Measurements from ENCODE around the gene HYAL1. TPM values are rescaled to one million over a fixed set of nuclear protein-coding genes. Genes with fewer than 3 reads are reported as not detected.
A peak's percentile ranks its signal among the peaks of the same experiment; 100 is the strongest.

The HYAL1 gene, protein sequence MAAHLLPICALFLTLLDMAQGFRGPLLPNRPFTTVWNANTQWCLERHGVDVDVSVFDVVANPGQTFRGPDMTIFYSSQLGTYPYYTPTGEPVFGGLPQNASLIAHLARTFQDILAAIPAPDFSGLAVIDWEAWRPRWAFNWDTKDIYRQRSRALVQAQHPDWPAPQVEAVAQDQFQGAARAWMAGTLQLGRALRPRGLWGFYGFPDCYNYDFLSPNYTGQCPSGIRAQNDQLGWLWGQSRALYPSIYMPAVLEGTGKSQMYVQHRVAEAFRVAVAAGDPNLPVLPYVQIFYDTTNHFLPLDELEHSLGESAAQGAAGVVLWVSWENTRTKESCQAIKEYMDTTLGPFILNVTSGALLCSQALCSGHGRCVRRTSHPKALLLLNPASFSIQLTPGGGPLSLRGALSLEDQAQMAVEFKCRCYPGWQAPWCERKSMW
- total RNA-seq (1 to 10 TPM; 1.8 to 9.3 (median 3.3) TPM), polyA plus RNA-seq (1 to 10 TPM; 3.6 to 4.4 TPM)
- long read RNA-seq, donor 1, transcript HYAL1-201 (3 exons, 2,517 nt): major isoform, 5 of 10 reads
- long read RNA-seq, donor 1, partial matches to known transcripts: 1 of 10 reads
- long read RNA-seq, donor 1, other reads (novel, unspliced or antisense): 2 of 10 reads
- long read RNA-seq, donor 2: 0 reads
- long read RNA-seq, donor 3, partial matches to known transcripts: 0 of 4 reads
- long read RNA-seq, donor 3, other reads (novel, unspliced or antisense): 1 of 4 reads

DNA sequence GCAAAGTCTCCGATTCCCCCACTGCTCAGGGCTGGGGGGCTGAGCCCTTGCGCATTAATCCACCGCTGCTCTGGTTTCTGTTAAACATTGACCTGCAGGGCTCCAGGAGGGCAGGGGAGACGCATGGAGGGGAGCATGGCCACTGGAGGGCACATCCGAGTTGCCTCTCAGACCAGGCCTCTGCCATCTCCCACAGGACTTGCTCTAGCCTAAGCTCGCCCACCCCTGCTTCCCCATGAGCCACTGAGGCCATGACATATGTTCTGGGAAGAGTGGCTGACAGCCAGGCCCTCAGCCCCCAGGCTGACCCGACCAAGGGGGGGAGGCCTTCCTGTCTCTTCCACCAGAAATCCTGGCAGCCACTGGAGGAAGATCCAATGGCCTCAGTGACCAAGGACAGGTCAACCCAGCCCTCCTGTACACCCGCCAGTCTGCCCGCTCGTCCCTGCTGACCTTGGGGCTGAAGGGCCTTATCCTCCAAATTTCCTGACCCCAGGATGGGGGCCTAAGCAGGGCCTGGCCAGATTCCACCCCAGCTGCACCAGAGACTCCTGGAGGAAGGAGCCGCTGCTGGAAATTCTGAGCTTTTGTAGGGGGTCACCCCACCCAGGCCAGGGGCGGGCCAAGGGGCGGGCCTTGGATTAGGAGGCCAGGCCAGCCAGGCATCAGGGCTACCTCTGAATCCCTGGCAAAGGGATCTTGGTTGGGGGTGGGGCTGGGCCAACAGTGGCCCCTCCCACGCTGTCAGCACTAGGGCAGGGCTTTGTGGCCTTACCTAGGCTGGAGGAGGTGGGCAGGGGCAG is at the start of gene HYAL1:
Gene HYAL1, minus strand, starts transcription at position 562 of the 803 bp plus-strand sequence. CDS start 618 bp downstream, outside the sequence.
- Histone ChIP-seq H3K4me1 (ENCODE audit: insufficient read depth) (peaks cover 13% of the 10 kb centered on the region), H3K27ac (peak within 1 kb of the TSS; percentile 45 to 60), H3K9me3 (no peaks in the 10 kb centered on the region), H3K27me3 (no peaks in the 10 kb centered on the region), H3K4me3 (no peak within 1 kb of the TSS), H3K36me3 (no peaks in the 10 kb centered on the region)
- TF ChIP-seq POLR2A (IDR thresholded peaks at IDR 0.05): no peak
- TF ChIP-seq, protein P1, sequence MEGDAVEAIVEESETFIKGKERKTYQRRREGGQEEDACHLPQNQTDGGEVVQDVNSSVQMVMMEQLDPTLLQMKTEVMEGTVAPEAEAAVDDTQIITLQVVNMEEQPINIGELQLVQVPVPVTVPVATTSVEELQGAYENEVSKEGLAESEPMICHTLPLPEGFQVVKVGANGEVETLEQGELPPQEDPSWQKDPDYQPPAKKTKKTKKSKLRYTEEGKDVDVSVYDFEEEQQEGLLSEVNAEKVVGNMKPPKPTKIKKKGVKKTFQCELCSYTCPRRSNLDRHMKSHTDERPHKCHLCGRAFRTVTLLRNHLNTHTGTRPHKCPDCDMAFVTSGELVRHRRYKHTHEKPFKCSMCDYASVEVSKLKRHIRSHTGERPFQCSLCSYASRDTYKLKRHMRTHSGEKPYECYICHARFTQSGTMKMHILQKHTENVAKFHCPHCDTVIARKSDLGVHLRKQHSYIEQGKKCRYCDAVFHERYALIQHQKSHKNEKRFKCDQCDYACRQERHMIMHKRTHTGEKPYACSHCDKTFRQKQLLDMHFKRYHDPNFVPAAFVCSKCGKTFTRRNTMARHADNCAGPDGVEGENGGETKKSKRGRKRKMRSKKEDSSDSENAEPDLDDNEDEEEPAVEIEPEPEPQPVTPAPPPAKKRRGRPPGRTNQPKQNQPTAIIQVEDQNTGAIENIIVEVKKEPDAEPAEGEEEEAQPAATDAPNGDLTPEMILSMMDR (IDR thresholded peaks at IDR 0.05): no peak
- TF ChIP-seq EP300 (IDR thresholded peaks at IDR 0.05): no peak
- whole genome bisulfite sequencing, 3 donors: 48 to 54% (median 53%) methylated on average over 12 to 14 of the region's 14 CpGs
- intact Hi-C loops (cut with DNase I): loop anchor here in 1 of 4 donors (2.0 kb wide), 1 partner anchor 18 kb away; no protein-coding TSS in a partner anchor
- peak; percentile 63 to 80 (median 69) for DNase-seq

DNA sequence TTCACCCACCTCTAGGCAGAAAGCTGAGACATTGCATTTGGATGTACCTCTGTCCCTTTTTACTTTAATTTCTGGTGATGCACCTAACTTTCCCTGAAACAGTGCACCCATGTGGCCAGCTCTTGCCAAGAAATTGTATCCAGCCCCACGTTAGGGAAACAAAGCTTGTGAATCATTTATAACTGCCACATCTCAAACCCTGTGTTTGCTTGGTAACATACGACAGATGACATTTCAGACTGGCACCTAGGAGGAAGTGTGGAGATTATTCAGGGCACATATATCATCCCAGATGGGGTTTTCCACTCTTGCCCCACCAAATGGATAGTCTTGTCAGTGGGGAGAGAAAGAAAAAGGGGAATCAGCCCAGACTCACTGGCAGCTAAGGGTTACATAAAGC is 49.4 kb upstream of the HYAL1 start:
- no peaks in the 10 kb centered on the region for H3K36me3 ChIP-seq
- 46 to 53% (median 51%) methylated on average over 2 of the region's 2 CpGs for WGBS, 3 donors
- H3K4me3 ChIP-seq: no peak overlapping the region
- no peak for DNase-seq
- intact Hi-C loops (cut with DNase I): loop anchor here in 2 of 4 donors (5.0 to 10.0 kb wide), 2 partner anchors 252 to 255 kb away; no protein-coding TSS in a partner anchor
- H3K9me3 ChIP-seq: no peaks in the 10 kb centered on the region
- H3K27me3 ChIP-seq: no peaks in the 10 kb centered on the region
- H3K27ac ChIP-seq: no peak overlapping the region
- TF ChIP-seq, protein P1 (IDR thresholded peaks at IDR 0.05): no peak
- TF ChIP-seq POLR2A (IDR thresholded peaks at IDR 0.05) (no peak), EP300 (IDR thresholded peaks at IDR 0.05) (no peak)
- H3K4me1 ChIP-seq (ENCODE audit: insufficient read depth): peaks cover 24% of the 10 kb centered on the region

DNA sequence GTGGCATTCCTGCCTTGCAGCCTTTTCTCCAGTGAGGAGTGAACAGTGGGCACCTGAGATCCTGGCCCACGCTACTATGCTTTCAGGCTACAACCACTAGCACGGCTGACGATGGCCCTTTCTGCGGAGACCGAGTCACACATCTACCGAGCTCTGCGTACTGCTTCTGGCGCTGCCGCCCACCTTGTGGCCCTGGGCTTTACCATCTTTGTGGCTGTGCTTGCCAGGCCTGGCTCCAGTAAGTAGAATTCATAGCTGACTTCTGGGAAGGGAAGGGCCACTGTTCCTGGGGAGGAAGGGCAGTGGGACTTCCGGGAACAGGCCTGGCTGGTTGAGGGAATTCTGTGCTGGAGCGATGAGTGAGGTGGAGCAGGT is 47.9 kb upstream of the HYAL1 start:
- H3K36me3 ChIP-seq: no peaks in the 10 kb centered on the region

More for the DNA sequence above, 47.9 kb upstream of the HYAL1 start:
- TF ChIP-seq EP300 (IDR thresholded peaks at IDR 0.05) (no peak), POLR2A (IDR thresholded peaks at IDR 0.05) (no peak)
- TF ChIP-seq, protein P1 (IDR thresholded peaks at IDR 0.05): no peak
- 30 to 36% (median 33%) methylated on average over 11 of the region's 11 CpGs for WGBS, 3 donors
- H3K27me3 ChIP-seq: no peaks in the 10 kb centered on the region
- peak overlapping the region; percentile 75 for H3K4me3 ChIP-seq
- H3K4me1 ChIP-seq (ENCODE audit: insufficient read depth): peaks cover 13% of the 10 kb centered on the region
- intact Hi-C loops (cut with DNase I): loop anchor here in 2 of 4 donors (5.0 to 10.0 kb wide), 2 partner anchors 253 to 256 kb away; no protein-coding TSS in a partner anchor
- peak overlapping the region in 1 of 2 donors; percentile 87 for H3K27ac ChIP-seq
- no peak for DNase-seq
- H3K9me3 ChIP-seq: no peaks in the 10 kb centered on the region
